OCI-LY3 (cell line): ENCODE data around the gene SPESP1.

ENCODE experiments used
- H2AFZ ChIP-seq: fragments of 200-600, 300-600 bp; shearing (Covaris generic); 2 replicates; pipeline ENCODE4 v1.6.0; 2014; ENCODE audit warnings: antibody characterized with exemption, low read depth, low read length
- H3K27ac ChIP-seq: fragments of 200-600, 300-600 bp; sonication (generic); 2 replicates; pipeline ENCODE4 v1.5.1; 2014; ENCODE audit warnings: mild to moderate bottlenecking, low read length, moderate library complexity, mixed read lengths
- H3K27me3 ChIP-seq: fragments of 200-600, 300-600 bp; sonication (generic); 2 replicates; pipeline ENCODE4 v1.6.1; 2014; ENCODE audit warnings: low read depth, low read length, mixed read lengths
- H3K36me3 ChIP-seq: fragments of 200-600, 300-600 bp; sonication (generic); replicated peaks from 2 replicates; pipeline ENCODE3; 2014; ENCODE audit warnings: low read depth, low read length, mixed read lengths
- H3K4me1 ChIP-seq: fragments of 300-600, 200-600 bp; sonication (generic); 2 replicates; pipeline ENCODE4 v1.6.1; 2014; ENCODE audit warnings: low read length, mixed read lengths
- H3K4me2 ChIP-seq: fragments of 200-600, 300-600 bp; sonication (generic); 2 replicates; pipeline ENCODE4 v1.6.1; 2014; ENCODE audit warnings: low read length, mixed read lengths
- H3K4me3 ChIP-seq: fragments of 300-600, 200-600 bp; sonication (generic); 2 replicates; pipeline ENCODE4 v1.5.1; 2014; ENCODE audit warnings: antibody characterized with exemption, mild to moderate bottlenecking, low read length, moderate library complexity
- H3K79me2 ChIP-seq: fragments of 300-600, 200-600 bp; shearing (Covaris generic); 2 replicates; pipeline ENCODE4 v1.6.1; 2014; ENCODE audit warnings: mild to moderate bottlenecking, low read length, mixed read lengths
- H3K9ac ChIP-seq: fragments of 300-600, 200-600 bp; shearing (Covaris generic); 2 replicates; pipeline ENCODE4 v1.6.0; 2014; ENCODE audit warnings: mild to moderate bottlenecking, low read length, moderate library complexity
- H3K9me3 ChIP-seq: fragments of 200-600, 300-600 bp; shearing (Covaris generic); 2 replicates; pipeline ENCODE4 v1.6.1; 2014; ENCODE audit warnings: low read length, mixed read lengths; ENCODE audit not compliant: insufficient read depth
- H4K20me1 ChIP-seq: fragments of 200-600, 300-600 bp; sonication (generic); 2 replicates; pipeline ENCODE4 v1.6.1; 2016; ENCODE audit warnings: low read length, mixed read lengths; ENCODE audit not compliant: insufficient read depth
- CTCF ChIP-seq: fragments of 200-600, 300-600 bp; sonication (generic); IDR thresholded peaks from 2 replicates; pipeline ENCODE4 v1.5.1; 2014; ENCODE audit warnings: antibody characterized with exemption, low read length, low read depth
- EZH2phosphoT487 ChIP-seq: fragments of 200-600 bp; shearing (Covaris generic); IDR thresholded peaks from 2 replicates; pipeline ENCODE4 v1.6.1; 2018; ENCODE audit warnings: antibody characterized with exemption, mixed run types, low read depth

SPESP1 gene

GRCh38 chr15:68979006-68979405 is 48.7 kb downstream of the SPESP1 start:
- H2AFZ ChIP-seq = no peak overlapping the region
- H3K79me2 ChIP-seq = no peaks in the 10 kb centered on the region
- no peak overlapping the region for H3K9ac ChIP-seq
- no peak overlapping the region for H3K27ac ChIP-seq
- H3K4me3 ChIP-seq = no peak overlapping the region
- H3K4me1 ChIP-seq = no peaks in the 10 kb centered on the region
- TF ChIP-seq CTCF = no peak
- no peak for TF ChIP-seq EZH2phosphoT487
- H4K20me1 ChIP-seq = no peaks in the 10 kb centered on the region
- H3K9me3 ChIP-seq = no peaks in the 10 kb centered on the region
- no peaks in the 10 kb centered on the region for H3K36me3 ChIP-seq
- H3K4me2 ChIP-seq = no peak overlapping the region
- peaks cover 32% of the 10 kb centered on the region for H3K27me3 ChIP-seq

- H3K9ac ChIP-seq = no peak overlapping the region
- no peak overlapping the region for H3K27ac ChIP-seq
- no peaks in the 10 kb centered on the region for H3K9me3 ChIP-seq
- H3K4me3 ChIP-seq = no peak overlapping the region
- no peaks in the 10 kb centered on the region for H4K20me1 ChIP-seq
- no peak overlapping the region for H2AFZ ChIP-seq
- no peaks in the 10 kb centered on the region for H3K4me1 ChIP-seq
- no peaks in the 10 kb centered on the region for H3K36me3 ChIP-seq
- H3K4me2 ChIP-seq = no peak overlapping the region
- peaks cover 32% of the 10 kb centered on the region for H3K27me3 ChIP-seq
- TF ChIP-seq EZH2phosphoT487 (no peak), CTCF (no peak)
- H3K79me2 ChIP-seq = no peaks in the 10 kb centered on the region
Observed at GRCh38 chr15:68979816-68980215, 49.5 kb downstream of the SPESP1 start.

GRCh38 chr15:68980786-68981185 is 50.5 kb downstream of the SPESP1 start:
- Histone ChIP-seq H3K27ac (no peak overlapping the region), H3K27me3 (peaks cover 32% of the 10 kb centered on the region), H3K9me3 (no peaks in the 10 kb centered on the region), H3K9ac (no peak overlapping the region), H4K20me1 (no peaks in the 10 kb centered on the region), H2AFZ (no peak overlapping the region), H3K4me3 (no peak overlapping the region), H3K4me1 (no peaks in the 10 kb centered on the region), H3K36me3 (no peaks in the 10 kb centered on the region), H3K4me2 (no peak overlapping the region), H3K79me2 (no peaks in the 10 kb centered on the region)
- TF ChIP-seq EZH2phosphoT487 (no peak), CTCF (no peak)

GRCh38 chr15:68981941-68982340 is 51.6 kb downstream of the SPESP1 start:
- Histone ChIP-seq H4K20me1 (no peaks in the 10 kb centered on the region), H3K9me3 (no peaks in the 10 kb centered on the region), H3K4me1 (no peaks in the 10 kb centered on the region), H3K36me3 (no peaks in the 10 kb centered on the region), H3K79me2 (no peaks in the 10 kb centered on the region), H3K27me3 (peaks cover 35% of the 10 kb centered on the region), H3K9ac (no peak overlapping the region), H3K27ac (no peak overlapping the region), H2AFZ (no peak overlapping the region), H3K4me2 (no peak overlapping the region), H3K4me3 (no peak overlapping the region)
- TF ChIP-seq CTCF (no peak), EZH2phosphoT487 (no peak)
